ENCODE measurements around the gene KCNH1.

Gene KCNH1

GRCh38 chr1:210698661-210699060 lies 435.3 kb downstream of the KCNH1 start:
- H2BK15ac ChIP-seq (replicated peaks; ENCODE audit: low read depth) = no peak overlapping the region
- H3K4me1 ChIP-seq (ENCODE audit: control insufficient read depth, low read depth, low read length) = no peaks in the 10 kb centered on the region
- no peaks in the 10 kb centered on the region for H3K27me3 ChIP-seq (ENCODE audit: insufficient read depth, low read length, poor library complexity)
- H3K4me2 ChIP-seq (ENCODE audit: low read length) = no peak overlapping the region
- H2BK120ac ChIP-seq (ENCODE audit: low read depth, low read length) = no peak overlapping the region
- H3K79me2 ChIP-seq (ENCODE audit: control insufficient read depth, insufficient read depth, low read length) = no peaks in the 10 kb centered on the region
- H4K5ac ChIP-seq (ENCODE audit: low read length) = no peak overlapping the region
- H3K36me3 ChIP-seq (ENCODE audit: control insufficient read depth, insufficient read depth, low read length) = no peaks in the 10 kb centered on the region
- H3K23ac ChIP-seq (ENCODE audit: low read length) = no peak overlapping the region
- H3K4me3 ChIP-seq (ENCODE audit: low read length) = no peak overlapping the region
- H3K27ac ChIP-seq (ENCODE audit: low read depth, low read length) = no peak overlapping the region
- no peaks in the 10 kb centered on the region for H3K79me1 ChIP-seq (ENCODE audit: low read length)
- H3K18ac ChIP-seq (ENCODE audit: low read length) = no peak overlapping the region
- WGBS (ENCODE audit: extremely low coverage, insufficient coverage, low lambda C conversion rate) = no CpG with 5 or more reads among the region's 5 CpGs
- H3K9ac ChIP-seq (ENCODE audit: low read length) = no peak overlapping the region
- no peak for DNase-seq
- no peak overlapping the region for H2BK5ac ChIP-seq (ENCODE audit: low read length)
- H3K56ac ChIP-seq (ENCODE audit: low read length) = no peak overlapping the region
- no peak overlapping the region for H2AK5ac ChIP-seq (ENCODE audit: low read length)
- H4K8ac ChIP-seq (ENCODE audit: low read depth, low read length) = no peak overlapping the region
- no peak overlapping the region for H3K4ac ChIP-seq (ENCODE audit: low read depth, low read length)

GRCh38 chr1:210697185-210697584 lies 436.8 kb downstream of the KCNH1 start:
- no peak overlapping the region for H3K23ac ChIP-seq (ENCODE audit: low read length)
- no peak overlapping the region for H4K5ac ChIP-seq (ENCODE audit: low read length)
- no peak overlapping the region for H2BK15ac ChIP-seq (replicated peaks; ENCODE audit: low read depth)
- no peak overlapping the region for H4K8ac ChIP-seq (ENCODE audit: low read depth, low read length)
- no peak overlapping the region for H2AK5ac ChIP-seq (ENCODE audit: low read length)
- no peak overlapping the region for H3K4ac ChIP-seq (ENCODE audit: low read depth, low read length)
- H2BK120ac ChIP-seq (ENCODE audit: low read depth, low read length) = no peak overlapping the region
- no peak overlapping the region for H3K4me2 ChIP-seq (ENCODE audit: low read length)
- H3K79me2 ChIP-seq (ENCODE audit: control insufficient read depth, insufficient read depth, low read length) = no peaks in the 10 kb centered on the region
- no peak overlapping the region for H3K18ac ChIP-seq (ENCODE audit: low read length)
- no peaks in the 10 kb centered on the region for H3K79me1 ChIP-seq (ENCODE audit: low read length)
- no peak overlapping the region for H3K27ac ChIP-seq (ENCODE audit: low read depth, low read length)
- H3K56ac ChIP-seq (ENCODE audit: low read length) = no peak overlapping the region
- no peak overlapping the region for H3K9ac ChIP-seq (ENCODE audit: low read length)
- no peak overlapping the region for H3K4me3 ChIP-seq (ENCODE audit: low read length)
- no CpG with 5 or more reads among the region's 3 CpGs for WGBS (ENCODE audit: extremely low coverage, insufficient coverage, low lambda C conversion rate)
- H3K36me3 ChIP-seq (ENCODE audit: control insufficient read depth, insufficient read depth, low read length) = no peaks in the 10 kb centered on the region
- peak; percentile 61 for DNase-seq
- H2BK5ac ChIP-seq (ENCODE audit: low read length) = no peak overlapping the region
- no peaks in the 10 kb centered on the region for H3K4me1 ChIP-seq (ENCODE audit: control insufficient read depth, low read depth, low read length)
- H3K27me3 ChIP-seq (ENCODE audit: insufficient read depth, low read length, poor library complexity) = no peaks in the 10 kb centered on the region

DNA sequence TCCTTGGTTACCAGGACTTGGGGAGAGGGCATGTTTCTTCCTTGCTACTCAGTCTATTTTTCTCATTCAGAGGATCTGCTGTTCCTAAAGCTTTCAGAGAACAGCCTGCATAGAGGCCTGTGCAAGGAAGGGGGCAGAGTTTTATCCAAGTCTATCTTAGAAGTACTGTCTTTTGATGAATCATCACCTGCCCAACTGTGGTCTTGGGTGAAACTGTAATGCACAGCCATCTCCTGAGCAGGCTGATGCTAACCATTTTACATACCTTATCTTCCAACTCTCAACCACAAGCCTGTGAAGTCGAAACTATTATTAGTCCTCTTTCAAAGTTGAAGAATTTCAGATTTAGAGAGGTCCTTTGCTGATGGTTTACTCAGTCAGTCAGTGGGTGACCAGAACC lies 437.2 kb downstream of the KCNH1 start:
- Histone ChIP-seq H3K36me3 (ENCODE audit: control insufficient read depth, insufficient read depth, low read length) (no peaks in the 10 kb centered on the region), H4K5ac (ENCODE audit: low read length) (no peak overlapping the region), H3K23ac (ENCODE audit: low read length) (no peak overlapping the region), H3K4ac (ENCODE audit: low read depth, low read length) (no peak overlapping the region), H4K8ac (ENCODE audit: low read depth, low read length) (no peak overlapping the region), H3K4me3 (ENCODE audit: low read length) (no peak overlapping the region), H3K79me2 (ENCODE audit: control insufficient read depth, insufficient read depth, low read length) (no peaks in the 10 kb centered on the region), H3K18ac (ENCODE audit: low read length) (no peak overlapping the region), H2AK5ac (ENCODE audit: low read length) (no peak overlapping the region), H3K79me1 (ENCODE audit: low read length) (no peaks in the 10 kb centered on the region), H2BK120ac (ENCODE audit: low read depth, low read length) (no peak overlapping the region), H3K9ac (ENCODE audit: low read length) (no peak overlapping the region), H2BK15ac (replicated peaks; ENCODE audit: low read depth) (no peak overlapping the region), H3K27ac (ENCODE audit: low read depth, low read length) (no peak overlapping the region), H3K4me2 (ENCODE audit: low read length) (no peak overlapping the region), H3K56ac (ENCODE audit: low read length) (no peak overlapping the region), H3K4me1 (ENCODE audit: control insufficient read depth, low read depth, low read length) (no peaks in the 10 kb centered on the region), H3K27me3 (ENCODE audit: insufficient read depth, low read length, poor library complexity) (no peaks in the 10 kb centered on the region), H2BK5ac (ENCODE audit: low read length) (no peak overlapping the region)
- no CpG with 5 or more reads among the region's 1 CpG for WGBS (ENCODE audit: extremely low coverage, insufficient coverage, low lambda C conversion rate)
- no peak for DNase-seq

DNA sequence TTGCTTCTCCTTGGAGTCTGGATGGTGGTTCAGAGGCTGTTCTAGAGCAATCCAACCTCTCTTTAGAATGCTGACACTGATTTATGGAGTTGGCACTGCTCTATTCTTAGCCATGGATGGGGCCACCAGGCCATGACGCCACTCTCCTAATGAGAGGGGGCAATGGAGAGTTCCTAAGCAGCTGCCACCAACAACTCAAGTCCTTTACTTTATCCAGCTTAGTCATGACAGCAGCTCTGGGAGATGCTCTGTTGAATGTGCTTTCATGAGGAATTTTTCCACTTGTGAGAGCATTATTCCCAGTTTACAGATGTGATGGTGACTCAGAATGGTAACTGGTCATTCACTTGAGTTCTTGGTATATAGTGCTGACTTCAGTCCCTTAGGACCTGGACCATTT lies 438.9 kb downstream of the KCNH1 start:
- Histone ChIP-seq H3K4me2 (ENCODE audit: low read length) (no peak overlapping the region), H3K27ac (ENCODE audit: low read depth, low read length) (no peak overlapping the region), H2AK5ac (ENCODE audit: low read length) (no peak overlapping the region), H2BK120ac (ENCODE audit: low read depth, low read length) (no peak overlapping the region), H2BK15ac (replicated peaks; ENCODE audit: low read depth) (no peak overlapping the region), H3K4me3 (ENCODE audit: low read length) (no peak overlapping the region), H3K4ac (ENCODE audit: low read depth, low read length) (no peak overlapping the region), H3K36me3 (ENCODE audit: control insufficient read depth, insufficient read depth, low read length) (no peaks in the 10 kb centered on the region), H3K79me1 (ENCODE audit: low read length) (no peaks in the 10 kb centered on the region), H3K18ac (ENCODE audit: low read length) (no peak overlapping the region), H3K4me1 (ENCODE audit: control insufficient read depth, low read depth, low read length) (no peaks in the 10 kb centered on the region), H3K27me3 (ENCODE audit: insufficient read depth, low read length, poor library complexity) (no peaks in the 10 kb centered on the region), H3K79me2 (ENCODE audit: control insufficient read depth, insufficient read depth, low read length) (no peaks in the 10 kb centered on the region), H3K56ac (ENCODE audit: low read length) (no peak overlapping the region), H3K23ac (ENCODE audit: low read length) (no peak overlapping the region), H3K9ac (ENCODE audit: low read length) (no peak overlapping the region), H4K5ac (ENCODE audit: low read length) (no peak overlapping the region), H2BK5ac (ENCODE audit: low read length) (no peak overlapping the region), H4K8ac (ENCODE audit: low read depth, low read length) (no peak overlapping the region)
- no CpG with 5 or more reads among the region's 1 CpG for WGBS (ENCODE audit: extremely low coverage, insufficient coverage, low lambda C conversion rate)
- DNase-seq = no peak

DNA sequence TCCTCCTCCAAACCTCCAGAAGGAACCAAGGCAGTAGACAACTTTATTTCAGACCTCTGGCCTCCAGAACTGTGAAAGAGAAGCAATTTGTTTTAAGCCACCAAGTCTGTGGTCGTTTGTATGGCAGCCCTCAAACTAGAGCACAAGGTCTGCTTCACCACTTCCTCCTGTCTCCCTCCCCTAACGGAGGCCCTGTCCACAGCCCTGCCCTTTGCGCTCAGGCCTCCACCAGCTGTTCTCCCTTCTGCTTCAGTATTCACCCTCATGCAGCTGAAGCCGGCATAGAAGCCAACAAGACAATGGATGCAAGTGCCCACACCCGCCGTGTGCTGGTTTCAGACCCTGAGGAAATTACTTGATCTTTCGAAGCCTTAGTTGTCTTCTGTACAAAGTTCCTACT lies 441.2 kb downstream of the KCNH1 start:
- DNase-seq = no peak
- Histone ChIP-seq H3K23ac (ENCODE audit: low read length) (no peak overlapping the region), H3K18ac (ENCODE audit: low read length) (no peak overlapping the region), H2BK5ac (ENCODE audit: low read length) (no peak overlapping the region), H2BK120ac (ENCODE audit: low read depth, low read length) (no peak overlapping the region), H3K36me3 (ENCODE audit: control insufficient read depth, insufficient read depth, low read length) (no peaks in the 10 kb centered on the region), H2AK5ac (ENCODE audit: low read length) (no peak overlapping the region), H3K27ac (ENCODE audit: low read depth, low read length) (no peak overlapping the region), H3K9ac (ENCODE audit: low read length) (no peak overlapping the region), H3K79me1 (ENCODE audit: low read length) (no peaks in the 10 kb centered on the region), H3K27me3 (ENCODE audit: insufficient read depth, low read length, poor library complexity) (no peaks in the 10 kb centered on the region), H3K4me3 (ENCODE audit: low read length) (no peak overlapping the region), H4K5ac (ENCODE audit: low read length) (no peak overlapping the region), H3K56ac (ENCODE audit: low read length) (no peak overlapping the region), H4K8ac (ENCODE audit: low read depth, low read length) (no peak overlapping the region), H3K79me2 (ENCODE audit: control insufficient read depth, insufficient read depth, low read length) (no peaks in the 10 kb centered on the region), H3K4me2 (ENCODE audit: low read length) (no peak overlapping the region), H3K4ac (ENCODE audit: low read depth, low read length) (no peak overlapping the region), H3K4me1 (ENCODE audit: control insufficient read depth, low read depth, low read length) (no peaks in the 10 kb centered on the region), H2BK15ac (replicated peaks; ENCODE audit: low read depth) (no peak overlapping the region)
- no CpG with 5 or more reads among the region's 7 CpGs for WGBS (ENCODE audit: extremely low coverage, insufficient coverage, low lambda C conversion rate)

DNA sequence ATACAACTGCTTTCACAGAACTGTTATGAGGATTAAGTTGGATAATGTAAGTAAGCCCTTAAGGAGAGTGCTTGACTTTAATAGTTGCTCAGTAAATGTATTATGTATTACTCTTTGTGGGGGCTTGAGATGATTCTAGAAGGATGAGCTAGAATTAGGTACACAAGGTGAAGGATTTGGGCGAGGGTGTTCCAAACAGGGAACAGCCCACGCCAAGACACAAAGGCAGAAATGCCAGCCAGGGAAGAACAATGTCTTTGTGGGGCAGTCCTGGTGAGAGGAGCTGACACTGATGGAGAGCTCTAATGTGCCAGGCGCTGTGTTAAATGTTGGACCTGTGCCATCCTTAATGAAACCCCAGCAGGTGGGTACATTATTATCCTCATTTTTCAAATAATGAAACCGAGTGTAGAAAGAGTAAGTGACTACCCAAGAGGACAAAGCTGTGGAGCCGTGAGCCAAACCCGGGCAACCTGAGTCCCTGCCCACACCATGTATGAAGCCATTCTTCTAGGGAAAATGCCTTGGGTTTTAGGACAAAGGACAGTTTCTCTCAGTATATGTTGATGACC lies 442.8 kb downstream of the KCNH1 start:
- Histone ChIP-seq H3K79me2 (ENCODE audit: control insufficient read depth, insufficient read depth, low read length) (no peaks in the 10 kb centered on the region), H3K9ac (ENCODE audit: low read length) (no peak overlapping the region), H3K36me3 (ENCODE audit: control insufficient read depth, insufficient read depth, low read length) (no peaks in the 10 kb centered on the region), H3K23ac (ENCODE audit: low read length) (no peak overlapping the region), H3K56ac (ENCODE audit: low read length) (no peak overlapping the region), H4K8ac (ENCODE audit: low read depth, low read length) (no peak overlapping the region), H3K27ac (ENCODE audit: low read depth, low read length) (no peak overlapping the region), H2AK5ac (ENCODE audit: low read length) (no peak overlapping the region), H3K4me2 (ENCODE audit: low read length) (no peak overlapping the region), H3K79me1 (ENCODE audit: low read length) (no peaks in the 10 kb centered on the region), H2BK15ac (replicated peaks; ENCODE audit: low read depth) (no peak overlapping the region), H2BK5ac (ENCODE audit: low read length) (no peak overlapping the region), H3K4me1 (ENCODE audit: control insufficient read depth, low read depth, low read length) (no peaks in the 10 kb centered on the region), H2BK120ac (ENCODE audit: low read depth, low read length) (no peak overlapping the region), H4K5ac (ENCODE audit: low read length) (no peak overlapping the region), H3K4me3 (ENCODE audit: low read length) (no peak overlapping the region), H3K4ac (ENCODE audit: low read depth, low read length) (no peak overlapping the region), H3K27me3 (ENCODE audit: insufficient read depth, low read length, poor library complexity) (no peaks in the 10 kb centered on the region), H3K18ac (ENCODE audit: low read length) (no peak overlapping the region)
- DNase-seq = no peak
- no CpG with 5 or more reads among the region's 6 CpGs for WGBS (ENCODE audit: extremely low coverage, insufficient coverage, low lambda C conversion rate)

All from mesendoderm (in vitro differentiated cells).